H1 (cell line): ENCODE data around the gene LSR. TPM values are rescaled to one million over a fixed set of nuclear protein-coding genes. Genes with fewer than 3 reads are reported as not detected.

Source experiments
- CTCF ChIA-PET: fragments of 300-600 bp; sonication (Branson Sonifier 250); formaldehyde crosslinking; loops from one replicate; lab custom pipeline; 2021; ENCODE audit not compliant: partially characterized antibody; lab: Charles Lee
- POLR2A ChIA-PET: fragments of 300-600 bp; sonication (Branson Sonifier 250); formaldehyde crosslinking; loops from one replicate; lab custom pipeline; 2021; ENCODE audit warnings: inconsistent platforms; ENCODE audit not compliant: partially characterized antibody; lab: Charles Lee
- DNase-seq, 2 experiments: peaks; one replicate each; pipeline versions ENCODE4 v3.0.0 to v3.0.0-alpha.2; 2010 to 2022; ENCODE audit warnings: low spot score in 2 of 2, low read depth in 1 of 2, mixed read lengths in 1 of 2
- FAIRE-seq: peaks from 2 replicates; lab custom pipeline; 2011; peaks lifted over from hg19 to GRCh38; lab: Jason Lieb, UNC
- H2AFZ ChIP-seq: 2 replicates; pipeline ENCODE4 v1.8.1; 2012; ENCODE audit warnings: low read length, inconsistent platforms
- H2AK5ac ChIP-seq: 2 replicates; pipeline ENCODE4 v1.6.1; 2013; ENCODE audit warnings: low read depth, low read length
- H2BK120ac ChIP-seq: replicated peaks from 2 replicates; pipeline ENCODE3; 2013; ENCODE audit warnings: low read depth, low read length, inconsistent platforms
- H2BK12ac ChIP-seq: 2 replicates; pipeline ENCODE4 v1.6.1; 2013; ENCODE audit warnings: low read depth, low read length
- H2BK15ac ChIP-seq: 2 replicates; pipeline ENCODE4 v1.6.1; 2013; ENCODE audit warnings: low read length
- H2BK20ac ChIP-seq: 2 replicates; pipeline ENCODE4 v1.6.1; 2013; ENCODE audit warnings: low read length
- H2BK5ac ChIP-seq: 2 replicates; pipeline ENCODE4 v1.6.1; 2013; ENCODE audit warnings: low read depth, low read length
- H3K14ac ChIP-seq: 2 replicates; pipeline ENCODE4 v1.6.1; 2013; ENCODE audit warnings: inconsistent platforms; ENCODE audit not compliant: insufficient read length
- H3K18ac ChIP-seq: 2 replicates; pipeline ENCODE4 v1.6.1; 2013; ENCODE audit warnings: low read length; ENCODE audit errors: extremely low read depth
- H3K23ac ChIP-seq: 2 replicates; pipeline ENCODE4 v1.6.1; 2013; ENCODE audit warnings: inconsistent platforms; ENCODE audit not compliant: insufficient read length
- H3K23me2 ChIP-seq: 2 replicates; pipeline ENCODE4 v1.6.1; 2013; ENCODE audit warnings: low read depth, low read length
- H3K27ac ChIP-seq: 2 replicates; pipeline ENCODE4 v1.6.1; 2011; ENCODE audit warnings: low read depth, low read length, inconsistent platforms
- H3K27me3 ChIP-seq, 4 experiments: replicated peaks in 1 of 4; 1 replicate in 1 of 4; 2 replicates in 3 of 4; pipeline versions ENCODE4 v1.6.1 to v1.8.1; 2011 to 2013; ENCODE audit warnings: low read length in 3 of 4, mild to moderate bottlenecking in 3 of 4, inconsistent platforms in 2 of 4, mixed read lengths in 2 of 4, moderate library complexity in 1 of 4; ENCODE audit not compliant: control insufficient read depth in 3 of 4, insufficient read depth in 3 of 4; ENCODE audit errors: extremely low read depth in 1 of 4
- H3K36me3 ChIP-seq, 4 experiments: 2 replicates each; pipeline versions ENCODE4 v1.6.1 to v1.8.1; 2011 to 2013; ENCODE audit warnings: mild to moderate bottlenecking in 4 of 4, low read length in 3 of 4, moderate library complexity in 2 of 4, control low read depth in 1 of 4, inconsistent platforms in 1 of 4; ENCODE audit not compliant: insufficient read depth in 4 of 4, control insufficient read depth in 2 of 4
- H3K4ac ChIP-seq: replicated peaks from 2 replicates; pipeline ENCODE3; 2013; ENCODE audit warnings: low read length, low read depth, mixed read lengths, inconsistent platforms; ENCODE audit not compliant: insufficient read length
- H3K4me1 ChIP-seq, 4 experiments: replicated peaks in 1 of 4; 1 replicate in 1 of 4; 2 replicates in 3 of 4; pipeline versions ENCODE4 v1.6.1 to v1.8.1; 2011 to 2013; ENCODE audit warnings: low read length in 3 of 4, inconsistent platforms in 2 of 4, mixed read lengths in 1 of 4; ENCODE audit not compliant: insufficient read depth in 4 of 4, control insufficient read depth in 3 of 4
- H3K4me2 ChIP-seq, 2 experiments: 2 replicates each; pipeline versions ENCODE4 v1.6.1 to v1.8.1; 2011 to 2013; ENCODE audit warnings: low read depth in 2 of 2, low read length in 2 of 2, control low read depth in 1 of 2, inconsistent platforms in 1 of 2, mild to moderate bottlenecking in 1 of 2; ENCODE audit not compliant: insufficient read depth in 1 of 2
- H3K4me3 ChIP-seq, 4 experiments: fragments of 200-600, 300-600 bp in 1 of 4; sonication (generic), shearing (Covaris generic), sonication (Bioruptor Twin) in 1 of 4; 2 replicates each; pipeline versions ENCODE4 v1.5.1 to v1.8.1; 2011 to 2016; ENCODE audit warnings: low read length in 4 of 4, low read depth in 3 of 4, control low read depth in 2 of 4, inconsistent platforms in 2 of 4, mild to moderate bottlenecking in 2 of 4, mixed read lengths in 1 of 4, moderate library complexity in 1 of 4; ENCODE audit not compliant: insufficient read depth in 2 of 4; ENCODE audit errors: extremely low read depth in 1 of 4
- H3K56ac ChIP-seq: replicated peaks from 2 replicates; pipeline ENCODE3; 2013; ENCODE audit warnings: low read depth, mild to moderate bottlenecking, mixed read lengths, low read length, inconsistent platforms; ENCODE audit not compliant: insufficient read length
- H3K79me1 ChIP-seq: 2 replicates; pipeline ENCODE4 v1.6.1; 2013; ENCODE audit warnings: low read depth, low read length, control low read depth
- H3K79me2 ChIP-seq, 2 experiments: 2 replicates each; pipeline versions ENCODE4 v1.6.1 to v1.8.1; 2012 to 2013; ENCODE audit warnings: low read length in 2 of 2, mild to moderate bottlenecking in 2 of 2, inconsistent platforms in 1 of 2; ENCODE audit not compliant: insufficient read depth in 2 of 2, control insufficient read depth in 1 of 2
- H3K9ac ChIP-seq, 4 experiments: replicated peaks in 1 of 4; 1 replicate in 1 of 4; 2 replicates in 3 of 4; pipeline versions ENCODE4 v1.6.1 to v1.8.1; 2011 to 2013; ENCODE audit warnings: low read depth in 3 of 4, low read length in 3 of 4, control low read depth in 2 of 4, mild to moderate bottlenecking in 2 of 4, moderate library complexity in 2 of 4, inconsistent platforms in 1 of 4; ENCODE audit errors: extremely low read depth in 1 of 4
- H3K9me3 ChIP-seq, 2 experiments: 2 replicates each; pipeline versions ENCODE4 v1.6.1 to v1.8.1; 2012 to 2013; ENCODE audit warnings: mild to moderate bottlenecking in 2 of 2, moderate library complexity in 2 of 2, control low read depth in 1 of 2, inconsistent platforms in 1 of 2, low read depth in 1 of 2, low read length in 1 of 2, mixed read lengths in 1 of 2; ENCODE audit not compliant: insufficient read depth in 2 of 2
- H4K20me1 ChIP-seq, 2 experiments: replicated peaks in 1 of 2; 2 replicates each; pipeline versions ENCODE3 to v1.8.1; 2011 to 2013; ENCODE audit warnings: inconsistent platforms in 2 of 2, low read length in 2 of 2, mild to moderate bottlenecking in 1 of 2; ENCODE audit not compliant: insufficient read depth in 2 of 2, control insufficient read depth in 1 of 2
- H4K5ac ChIP-seq: 2 replicates; pipeline ENCODE4 v1.6.1; 2013; ENCODE audit warnings: low read length, low read depth, mixed read lengths, inconsistent platforms; ENCODE audit not compliant: insufficient read length
- H4K8ac ChIP-seq: 2 replicates; pipeline ENCODE4 v1.8.0; 2013; ENCODE audit warnings: mild to moderate bottlenecking, moderate library complexity, low read length, inconsistent platforms; ENCODE audit not compliant: insufficient read depth; ENCODE audit errors: extremely low read depth
- H4K91ac ChIP-seq: replicated peaks from 2 replicates; pipeline ENCODE3; 2013; ENCODE audit warnings: low read length, mixed read lengths, inconsistent platforms; ENCODE audit not compliant: insufficient read length
- ASH2L ChIP-seq: fragments of 200-600, 300-600 bp; sonication (generic); IDR thresholded peaks from one replicate; pipeline ENCODE4 v1.7.1; 2017; ENCODE audit warnings: low read length
- CBX5 ChIP-seq: fragments of 300-800, 300-1000 bp; sonication (generic); IDR thresholded peaks from 2 replicates; pipeline ENCODE4 v1.7.1; 2016; ENCODE audit warnings: antibody characterized with exemption, low read length, low read depth
- CEBPB ChIP-seq: IDR thresholded peaks from 2 replicates; pipeline ENCODE4 v1.6.1; 2012; ENCODE audit warnings: low read depth, low read length
- CTCF ChIP-seq, 3 experiments: IDR thresholded peaks; 1 replicate in 2 of 3; 2 replicates in 1 of 3; pipeline versions ENCODE4 v1.5.1 to v1.6.1; 2011; ENCODE audit warnings: low read length in 3 of 3, mild to moderate bottlenecking in 3 of 3, inconsistent platforms in 2 of 3, low read depth in 1 of 3, moderate library complexity in 1 of 3; ENCODE audit not compliant: insufficient read depth in 1 of 3; ENCODE audit errors: control extremely low read depth in 1 of 3
- GABPA ChIP-seq: IDR thresholded peaks from 2 replicates; pipeline ENCODE4 v1.6.1; 2011; ENCODE audit warnings: mild to moderate bottlenecking, low read length, moderate library complexity, borderline replicate concordance; ENCODE audit not compliant: insufficient read depth
- JUND ChIP-seq: IDR thresholded peaks from 2 replicates; pipeline ENCODE4 v1.6.1; 2011; ENCODE audit warnings: mild to moderate bottlenecking, improper control_type of control experiment, low read length
- KDM5A ChIP-seq: fragments of 200-600 bp; IDR thresholded peaks from 2 replicates; pipeline ENCODE4 v1.7.1; 2012; ENCODE audit warnings: mild to moderate bottlenecking, low read length, inconsistent platforms, mixed read lengths
- RNF2 ChIP-seq: fragments of 200-900, 300-1000 bp; sonication (generic); IDR thresholded peaks from 2 replicates; pipeline ENCODE4 v1.7.1; 2016; ENCODE audit warnings: borderline replicate concordance, low read depth, mild to moderate bottlenecking, antibody characterized with exemption, low read length; ENCODE audit not compliant: poor library complexity, severe bottlenecking; ENCODE audit errors: missing control alignments
- SAP30 ChIP-seq: fragments of 300-600 bp; sonication (generic); IDR thresholded peaks from 2 replicates; pipeline ENCODE4 v1.7.1; 2012; ENCODE audit warnings: low read length, moderate library complexity, mild to moderate bottlenecking, inconsistent platforms; ENCODE audit not compliant: insufficient read depth, insufficient replicate concordance
- SIX5 ChIP-seq: IDR thresholded peaks from 2 replicates; pipeline ENCODE4 v1.6.1; 2011; ENCODE audit warnings: mild to moderate bottlenecking, low read depth, low read length
- SP1 ChIP-seq: IDR thresholded peaks from 2 replicates; pipeline ENCODE4 v1.6.1; 2011; ENCODE audit warnings: low read depth, low read length
- WGBS, 2 experiments: shearing (Covaris generic) in 1 of 2; methylation state at CpG; one replicate each; pipeline versions ENCODE4 v1.1.6 to v1.1.7; 2013 to 2015; ENCODE audit warnings: low lambda C conversion rate in 2 of 2, mixed read lengths in 2 of 2, inconsistent platforms in 1 of 2, low coverage in 1 of 2, missing lambda C conversion rate in 1 of 2; ENCODE audit not compliant: insufficient replicate concordance in 2 of 2, insufficient coverage in 1 of 2, insufficient read length in 1 of 2; ENCODE audit errors: extremely low coverage in 1 of 2, missing lambda C conversion rate in 1 of 2; 5-methylcytosine and 5-hydroxymethylcytosine counted together
- polyA plus RNA-seq, 7 experiments: library from polyadenylated mRNA; depleted of rRNA in 3 of 7; stranded (reverse) in 5 of 7; unstranded in 2 of 7; fragments of >200 nt in 5 of 7; fragments of 200-250 nt in 2 of 7; gene quantifications; 1 replicate in 5 of 7; 2 replicates in 1 of 7; 4 replicates in 1 of 7; pipeline versions ENCODE4 v1.2.1 to v1.2.3, GENCODE V29; 2011 to 2013; ENCODE audit warnings: missing spikeins in 2 of 7, mixed read lengths in 2 of 7
- total RNA-seq: library from RNA; stranded (reverse); fragmentation: NEBNext Ultra II Directional; extraction: Animal tissue kit (Norgen Biotek cat#: 25700); gene quantifications from 2 replicates; pipeline ENCODE4 v1.2.1, GENCODE V29; 2021

The LSR gene
- total and polyA plus RNA-seq, 2 of the 8 experiments (the other 6 are each of a cell fraction or from before 2014, with no cell fraction given), result 159 to 186 TPM

- ChIA-PET POLR2A (interaction anchor here (0.9 to 2.9 kb wide), 6 partner anchors 9 to 63 kb away, joined by 3 to 18 read pairs (median 3); partner anchors contain the start of gene HAMP), CTCF (interaction anchor here (0.6 to 1.8 kb wide), 4 partner anchors 10 to 75 kb away, joined by 3 to 6 read pairs (median 4); no protein-coding TSS in a partner anchor)
- Histone ChIP-seq H2BK120ac (no peak overlapping the region), H3K9ac (no peak overlapping the region), H3K27me3 (peaks cover 0 to 12% (median 2%) of the 10 kb centered on the region in 4 experiments; a peak in 2 of 7 replicates), H3K27ac (no peak overlapping the region), H2BK15ac (no peak overlapping the region), H3K18ac (no peak overlapping the region), H3K79me1 (peaks cover 3% of the 10 kb centered on the region; the same call in 1 of the 2 replicates), H2AK5ac (no peak overlapping the region), H4K91ac (no peak overlapping the region), H2AFZ (no peak overlapping the region), H3K36me3 (no peaks in the 10 kb centered on the region; a peak in 1 of 8 replicates), H3K56ac (no peak overlapping the region), H4K5ac (no peak overlapping the region), H2BK20ac (no peak overlapping the region), H3K4me2 (no peak overlapping the region), H2BK12ac (no peak overlapping the region), H3K9me3 (no peaks in the 10 kb centered on the region; a peak in 1 of 4 replicates), H4K20me1 (peaks cover 0 to 21% of the 10 kb centered on the region in 2 experiments), H3K79me2 (no peaks in the 10 kb centered on the region), H2BK5ac (no peak overlapping the region), H4K8ac (no peak overlapping the region), H3K14ac (no peak overlapping the region), H3K4me3 (no peak overlapping the region), H3K23ac (no peak overlapping the region), H3K4ac (no peak overlapping the region), H3K23me2 (peaks cover 24% of the 10 kb centered on the region; the same call in 1 of the 2 replicates), H3K4me1 (peaks cover 0 to 24% (median 10%) of the 10 kb centered on the region in 4 experiments; a peak in 6 of 7 replicates)
- FAIRE-seq (no peak), DNase-seq (no peak)
- WGBS, 2 experiments, result 91% methylated on average over 3 of the region's 3 CpGs; no CpG with 5 or more reads in 1 of the 2 experiments
- TF ChIP-seq CEBPB (no peak), RNF2 (no peak), ASH2L (no peak), GABPA (no peak), CTCF (IDR thresholded peaks at IDR 0.05; ENCODE audit: control extremely low read depth in 1 of 3, insufficient read depth in 1 of 3, low read depth in 1 of 3, low read length in 3 of 3) (no peak), JUND (no peak), SP1 (no peak), SAP30 (no peak), SIX5 (no peak), CBX5 (no peak), KDM5A (no peak)
These were observed 45.5 kb downstream of the LSR start for GRCh38 chr19:35294328-35294727.
